HG03039 (cell line): ENCODE measurements around the gene C1QL1.

Source experiments
- ATAC-seq: cut with Tn5 transposase; IDR thresholded peaks from one replicate; pipeline ENCODE4 v1.9.1; 2021; ENCODE audit warnings: mild to moderate bottlenecking, moderate library complexity; ENCODE audit not compliant: unreplicated experiment

C1QL1 gene

GRCh38 chr17:44932096-44932786 lies 35.9 kb downstream of the C1QL1 start:
- no peak for ATAC-seq

- no peak for ATAC-seq
Observed at GRCh38 chr17:44931376-44931775, 36.7 kb downstream of the C1QL1 start.

GRCh38 chr17:44930667-44931066 lies 37.4 kb downstream of the C1QL1 start:
- ATAC-seq: no peak

- ATAC-seq: no peak
Observed at GRCh38 chr17:44928950-44929720, 39.0 kb downstream of the C1QL1 start.

GRCh38 chr17:44928136-44928535 lies 40.0 kb downstream of the C1QL1 start:
- ATAC-seq: no peak

- no peak for ATAC-seq
Observed at GRCh38 chr17:44927696-44928095, 40.4 kb downstream of the C1QL1 start.

GRCh38 chr17:44926821-44927525 lies 41.1 kb downstream of the C1QL1 start:
- no peak for ATAC-seq

GRCh38 chr17:44925731-44926697 lies 42.1 kb downstream of the C1QL1 start:
- ATAC-seq: no peak

- no peak for ATAC-seq
Observed at GRCh38 chr17:44924107-44924544, 44.0 kb downstream of the C1QL1 start.

GRCh38 chr17:44922746-44923470 lies 45.2 kb downstream of the C1QL1 start:
- ATAC-seq: no peak

GRCh38 chr17:44922136-44922535 lies 46.0 kb downstream of the C1QL1 start:
- ATAC-seq: no peak

- no peak for ATAC-seq
Observed at GRCh38 chr17:44921122-44921882, 46.8 kb downstream of the C1QL1 start.

- no peak for ATAC-seq
Observed at GRCh38 chr17:44920565-44920940, 47.5 kb downstream of the C1QL1 start.

- no peak for ATAC-seq
Observed at GRCh38 chr17:44919885-44920564, 48.1 kb downstream of the C1QL1 start.

GRCh38 chr17:44919411-44919810 lies 48.7 kb downstream of the C1QL1 start:
- no peak for ATAC-seq

GRCh38 chr17:44918006-44918405 lies 50.1 kb downstream of the C1QL1 start:
- no peak for ATAC-seq

GRCh38 chr17:44917456-44917855 lies 50.6 kb downstream of the C1QL1 start:
- no peak for ATAC-seq

- no peak for ATAC-seq
Observed at GRCh38 chr17:44916781-44917241, 51.3 kb downstream of the C1QL1 start.
